SU-DHL-6 (cell line): ENCODE data around the gene MEIOSIN.
A peak's percentile ranks its signal among the peaks of the same experiment; 100 is the strongest.

Experiments
- H2AFZ ChIP-seq: fragments of 200-600 bp; sonication (generic); 2 replicates; pipeline ENCODE4 v1.6.1; 2014; ENCODE audit warnings: low read depth, mild to moderate bottlenecking, moderate library complexity, mixed read lengths, antibody characterized with exemption, low read length; ENCODE audit not compliant: severe bottlenecking
- H3F3A ChIP-seq: fragments of 200-600 bp; shearing (Covaris generic); 2 replicates; pipeline ENCODE4 v1.6.0; 2016; ENCODE audit warnings: antibody characterized with exemption, mild to moderate bottlenecking; ENCODE audit not compliant: insufficient read depth
- H3K27ac ChIP-seq: fragments of 200-600 bp; sonication (generic); 2 replicates; pipeline ENCODE4 v1.5.1; 2016; ENCODE audit warnings: low read depth, mild to moderate bottlenecking, low read length, moderate library complexity, mixed read lengths
- H3K27me3 ChIP-seq: fragments of 200-600 bp; sonication (generic), shearing (Covaris generic); 2 replicates; pipeline ENCODE4 v1.6.0; 2014; ENCODE audit warnings: mild to moderate bottlenecking, low read length
- H3K36me3 ChIP-seq: fragments of 200-600 bp; sonication (generic); 2 replicates; pipeline ENCODE4 v1.6.1; 2014; ENCODE audit warnings: mild to moderate bottlenecking, low read length, mixed read lengths
- H3K4me2 ChIP-seq: fragments of 300-600, 200-600 bp; shearing (Covaris generic), sonication (generic); 2 replicates; pipeline ENCODE4 v1.6.0; 2014; ENCODE audit warnings: low read length, low read depth, mild to moderate bottlenecking; ENCODE audit not compliant: poor library complexity, severe bottlenecking
- H3K4me3 ChIP-seq: fragments of 200-600 bp; sonication (generic); 2 replicates; pipeline ENCODE4 v1.5.1; 2014; ENCODE audit warnings: antibody characterized with exemption, low read length, mild to moderate bottlenecking, mixed read lengths; ENCODE audit not compliant: insufficient read depth, poor library complexity, severe bottlenecking
- H3K79me2 ChIP-seq: fragments of 200-600 bp; sonication (generic); 2 replicates; pipeline ENCODE4 v1.6.1; 2014; ENCODE audit warnings: mild to moderate bottlenecking, low read length, moderate library complexity; ENCODE audit not compliant: insufficient read depth
- H3K9ac ChIP-seq: fragments of 200-600 bp; sonication (generic); 2 replicates; pipeline ENCODE4 v1.7.0; 2014; ENCODE audit warnings: mild to moderate bottlenecking, low read length
- H3K9me2 ChIP-seq: fragments of 200-600 bp; sonication (generic); replicated peaks from 2 replicates; pipeline ENCODE4 v1.6.1; 2014; ENCODE audit warnings: low read length; ENCODE audit not compliant: insufficient read depth
- H3K9me3 ChIP-seq: fragments of 200-600 bp; sonication (generic); 2 replicates; pipeline ENCODE4 v1.6.1; 2014; ENCODE audit warnings: low read length, mixed read lengths; ENCODE audit not compliant: insufficient read depth
- H4K20me1 ChIP-seq: fragments of 200-600 bp; sonication (generic); 2 replicates; pipeline ENCODE4 v1.6.1; 2014; ENCODE audit warnings: low read depth, mild to moderate bottlenecking, antibody characterized with exemption, low read length, moderate library complexity, mixed read lengths
- CTCF ChIP-seq: fragments of 200-600 bp; sonication (generic); IDR thresholded peaks from one replicate; pipeline ENCODE4 v1.5.1; 2017; ENCODE audit warnings: antibody characterized with exemption, mild to moderate bottlenecking, low read length, moderate library complexity; ENCODE audit not compliant: insufficient read depth, poor library complexity, severe bottlenecking
- EZH2phosphoT487 ChIP-seq: fragments of 200-600 bp; sonication (generic), shearing (Covaris generic); conservative IDR thresholded peaks from 2 replicates; pipeline ENCODE4 v1.6.1; 2018; ENCODE audit warnings: mild to moderate bottlenecking, antibody characterized with exemption, low read length, moderate library complexity, mixed read lengths

Gene MEIOSIN

GRCh38 chr19:45790942-45791341 is 57.7 kb downstream of the MEIOSIN start:
- Histone ChIP-seq H3K9me3 (no peaks in the 10 kb centered on the region), H3F3A (no peaks in the 10 kb centered on the region), H3K36me3 (no peaks in the 10 kb centered on the region), H3K9me2 (no peaks in the 10 kb centered on the region), H4K20me1 (no peaks in the 10 kb centered on the region), H3K27me3 (no peaks in the 10 kb centered on the region), H3K27ac (no peak overlapping the region), H3K79me2 (peaks cover 10% of the 10 kb centered on the region), H3K4me3 (no peak overlapping the region), H2AFZ (no peak overlapping the region), H3K4me2 (peak overlapping the region; percentile 94), H3K9ac (no peak overlapping the region)
- TF ChIP-seq EZH2phosphoT487 (no peak), CTCF (no peak)

GRCh38 chr19:45791744-45792469 is 58.7 kb downstream of the MEIOSIN start:
- H3K27ac ChIP-seq, result no peak overlapping the region; the same call in 1 of the 2 replicates

GRCh38 chr19:45792470-45793177 is 59.4 kb downstream of the MEIOSIN start, which contains the start of gene DMWD:
Gene DMWD, minus strand, starts transcription at chr19:45792845. Its CDS starts 89 bp downstream, at chr19:45792756.
- H2AFZ ChIP-seq, result peak within 1 kb of the TSS; percentile 53
- peak within 1 kb of the TSS; percentile 94 for H3K4me2 ChIP-seq
- peak within 1 kb of the TSS; percentile 97 for H3K4me3 ChIP-seq

More at GRCh38 chr19:45791744-45792469, 58.7 kb downstream of the MEIOSIN start:
- peak overlapping the region; percentile 53 for H2AFZ ChIP-seq
- no peaks in the 10 kb centered on the region for H3K9me2 ChIP-seq
- H3K4me2 ChIP-seq, result peak overlapping the region; percentile 94
- H3K9me3 ChIP-seq, result no peaks in the 10 kb centered on the region
- peak overlapping the region; percentile 84 for H3K9ac ChIP-seq
- H3F3A ChIP-seq, result no peaks in the 10 kb centered on the region
- no peaks in the 10 kb centered on the region for H4K20me1 ChIP-seq
- H3K4me3 ChIP-seq, result peak overlapping the region; percentile 97
- TF ChIP-seq CTCF (no peak), EZH2phosphoT487 (no peak)
- no peaks in the 10 kb centered on the region for H3K27me3 ChIP-seq
- H3K79me2 ChIP-seq, result peaks cover 10% of the 10 kb centered on the region
- H3K36me3 ChIP-seq, result no peaks in the 10 kb centered on the region

More at GRCh38 chr19:45792470-45793177, 59.4 kb downstream of the MEIOSIN start, which contains the start of gene DMWD:
- H3K9ac ChIP-seq, result peak within 1 kb of the TSS; percentile 84
- H3K36me3 ChIP-seq, result no peaks in the 10 kb centered on the region
- no peaks in the 10 kb centered on the region for H4K20me1 ChIP-seq
- no peaks in the 10 kb centered on the region for H3K27me3 ChIP-seq
- no peak within 1 kb of the TSS; the same call in 1 of the 2 replicates for H3K27ac ChIP-seq
- no peaks in the 10 kb centered on the region for H3F3A ChIP-seq
- no peak for TF ChIP-seq EZH2phosphoT487
- TF ChIP-seq CTCF, result no peak
- H3K9me3 ChIP-seq, result no peaks in the 10 kb centered on the region
- H3K79me2 ChIP-seq, result peaks cover 10% of the 10 kb centered on the region
- no peaks in the 10 kb centered on the region for H3K9me2 ChIP-seq
